Measurements from ENCODE around the gene RAPGEF2. TPM values are rescaled to one million over a fixed set of nuclear protein-coding genes. Genes with fewer than 3 reads are reported as not detected.

Gene RAPGEF2
- total and polyA plus RNA-seq, 2 experiments from 2014 or later, result 10.2 to 63.1 TPM

GRCh38 chr4:159369256-159369655, 266.4 kb downstream of the RAPGEF2 start (continued):
- no peak for TF ChIP-seq ZNF462 (CRISPR knock-in tag; IDR thresholded peaks at IDR 0.05)

- H3F3A ChIP-seq (replicated peaks; ENCODE audit: low read depth), result no peaks in the 10 kb centered on the region
- no peaks in the 10 kb centered on the region for H3K79me2 ChIP-seq (replicated peaks; ENCODE audit: insufficient read depth)
- no peaks in the 10 kb centered on the region for H4K20me1 ChIP-seq (replicated peaks; ENCODE audit: insufficient read depth)
- Mint-ChIP-seq H3K4me1 (no peaks in the 10 kb centered on the region), H3K27me3 (ENCODE audit: insufficient read depth, low read depth, poor library complexity) (peaks cover 8% of the 10 kb centered on the region), H3K4me3 (no peak overlapping the region), H3K27ac (no peak overlapping the region), H3K9me3 (peaks cover 19% of the 10 kb centered on the region), H3K36me3 (ENCODE audit: low read depth) (peaks cover 6% of the 10 kb centered on the region; the same call in 2 of the 3 replicates)
- ATAC-seq (no peak), DNase-seq (ENCODE audit: low spot score) (no peak)
- H3K4me1 ChIP-seq (ENCODE audit: insufficient read depth), result no peaks in the 10 kb centered on the region
- H3K27me3 ChIP-seq (ENCODE audit: insufficient read depth), result no peaks in the 10 kb centered on the region
- H3K9me2 ChIP-seq (ENCODE audit: insufficient read depth), result no peaks in the 10 kb centered on the region
- H3K4me3 ChIP-seq, result no peak overlapping the region
- no peak overlapping the region for H2AFZ ChIP-seq
- H3K36me3 ChIP-seq (ENCODE audit: insufficient read depth), result no peaks in the 10 kb centered on the region
- no peak overlapping the region for H3K27ac ChIP-seq (ENCODE audit: low read depth)
- no peak overlapping the region for H3K4me2 ChIP-seq
- TF ChIP-seq ZNF462 (CRISPR knock-in tag; IDR thresholded peaks at IDR 0.05) (no peak), ZNF114 (CRISPR knock-in tag; IDR thresholded peaks at IDR 0.05) (no peak), ZNF331 (CRISPR knock-in tag; IDR thresholded peaks at IDR 0.05; ENCODE audit: low read depth) (no peak), CREB1 (CRISPR knock-in tag; IDR thresholded peaks at IDR 0.05; ENCODE audit: low read depth) (no peak), EZH2 (IDR thresholded peaks at IDR 0.05; ENCODE audit: low read depth, unreplicated experiment) (no peak), ETS1 (IDR thresholded peaks at IDR 0.05) (no peak), STAT1 (IDR thresholded peaks at IDR 0.05; ENCODE audit: unreplicated experiment) (no peak)
Measured at GRCh38 chr4:159370286-159370685, 267.4 kb downstream of the RAPGEF2 start.
